ENCODE measurements around the gene MAPKAPK3.

MAPKAPK3 gene

GRCh38 chr3:50615190-50615589 lies 1.8 kb upstream of the MAPKAPK3 start:
- no peak overlapping the region for H3K4me3 ChIP-seq (ENCODE audit: low read depth, low read length)
- no peak for DNase-seq (ENCODE audit: low read depth)
- no peak for TF ChIP-seq CTCF (IDR thresholded peaks at IDR 0.05; ENCODE audit: control insufficient read depth, extremely low read depth, insufficient read depth)

GRCh38 chr3:50616003-50616769 lies 765 bp upstream of the MAPKAPK3 start:
- peak overlapping the region; percentile 74 for H3K4me3 ChIP-seq (ENCODE audit: low read depth, low read length)
- peak; percentile 97 for TF ChIP-seq CTCF (IDR thresholded peaks at IDR 0.05; ENCODE audit: control insufficient read depth, extremely low read depth, insufficient read depth)
- DNase-seq (ENCODE audit: low read depth), result no peak

GRCh38 chr3:50616770-50617095 lies 218 bp upstream of the MAPKAPK3 start:
- no peak for DNase-seq (ENCODE audit: low read depth)
- no peak for TF ChIP-seq CTCF (IDR thresholded peaks at IDR 0.05; ENCODE audit: control insufficient read depth, extremely low read depth, insufficient read depth)
- peak overlapping the region; percentile 74 for H3K4me3 ChIP-seq (ENCODE audit: low read depth, low read length)

- DNase-seq (ENCODE audit: low read depth), result no peak
- no peak for TF ChIP-seq CTCF (IDR thresholded peaks at IDR 0.05; ENCODE audit: control insufficient read depth, extremely low read depth, insufficient read depth)
- H3K4me3 ChIP-seq (ENCODE audit: low read depth, low read length), result peak overlapping the region; percentile 74
Observed at GRCh38 chr3:50617911-50618481, 1.0 kb downstream of the MAPKAPK3 start.

- peak; percentile 76 for DNase-seq (ENCODE audit: low read depth)
- TF ChIP-seq CTCF (IDR thresholded peaks at IDR 0.05; ENCODE audit: control insufficient read depth, extremely low read depth, insufficient read depth), result 0 out of 2 replicates have a peak, but pooled peaks have one; percentile 8
- peak overlapping the region; percentile 10; the same call in 1 of the 2 replicates for H3K4me3 ChIP-seq (ENCODE audit: low read depth, low read length)
Observed at GRCh38 chr3:50620420-50620819, 3.5 kb downstream of the MAPKAPK3 start.

- no peak for DNase-seq (ENCODE audit: low read depth)
Observed at GRCh38 chr3:50620820-50621219, 3.9 kb downstream of the MAPKAPK3 start.

More at GRCh38 chr3:50620820-50621219, 3.9 kb downstream of the MAPKAPK3 start:
- no peak for TF ChIP-seq CTCF (IDR thresholded peaks at IDR 0.05; ENCODE audit: control insufficient read depth, extremely low read depth, insufficient read depth)
- H3K4me3 ChIP-seq (ENCODE audit: low read depth, low read length), result peak overlapping the region; percentile 10; the same call in 1 of the 2 replicates
